ENCODE data around the gene FAM53A. TPM values are rescaled to one million over a fixed set of nuclear protein-coding genes. Genes with fewer than 3 reads are reported as not detected.
"Not testable (repeated sequence)": the region's sequence is repeated elsewhere in the genome, so short reads cannot be mapped to it uniquely, and the experiment has no call there.

The FAM53A gene
- total RNA-seq, 1 experiment from 2014 or later = 0.51 TPM

GRCh38 chr4:1711055-1711570 is 27.0 kb upstream of the FAM53A start:
- peak overlapping the region; percentile 95; the same call in 1 of the 2 replicates for H3K27ac ChIP-seq
- H3K4me3 ChIP-seq = peak overlapping the region; percentile 66
- peaks cover 9% of the 10 kb centered on the region; the same call in 1 of the 2 replicates for H3K4me1 ChIP-seq
- DNase-seq = peak in 1 of 2 experiments; percentile 27
- no peaks in the 10 kb centered on the region for H3K9me3 ChIP-seq (replicated peaks)
- no peaks in the 10 kb centered on the region for H3K27me3 ChIP-seq
- H3K36me3 ChIP-seq = peaks cover 30% of the 10 kb centered on the region

GRCh38 chr4:1708581-1708980 is 24.5 kb upstream of the FAM53A start:
- Histone ChIP-seq H3K27me3 (no peaks in the 10 kb centered on the region; the same call in 1 of the 2 replicates), H3K4me3 (no peak overlapping the region), H3K36me3 (peaks cover 55% of the 10 kb centered on the region), H3K9me3 (replicated peaks) (no peaks in the 10 kb centered on the region), H3K4me1 (peaks cover 9% of the 10 kb centered on the region; the same call in 1 of the 2 replicates), H3K27ac (no peak overlapping the region)
- DNase-seq = no peak

- no peak for DNase-seq
- no peaks in the 10 kb centered on the region; the same call in 1 of the 2 replicates for H3K27me3 ChIP-seq
- peaks cover 9% of the 10 kb centered on the region; the same call in 1 of the 2 replicates for H3K4me1 ChIP-seq
- H3K36me3 ChIP-seq = peaks cover 76% of the 10 kb centered on the region
- no peak overlapping the region for H3K4me3 ChIP-seq
- no peak overlapping the region for H3K27ac ChIP-seq
- no peaks in the 10 kb centered on the region for H3K9me3 ChIP-seq (replicated peaks)
These were observed 22.2 kb upstream of the FAM53A start for GRCh38 chr4:1706358-1706757.

GRCh38 chr4:1705732-1706131 is 21.6 kb upstream of the FAM53A start:
- Histone ChIP-seq H3K9me3 (replicated peaks) (no peaks in the 10 kb centered on the region), H3K27me3 (no peaks in the 10 kb centered on the region; the same call in 1 of the 2 replicates), H3K4me3 (no peak overlapping the region), H3K4me1 (peaks cover 9% of the 10 kb centered on the region; the same call in 1 of the 2 replicates), H3K36me3 (peaks cover 80% of the 10 kb centered on the region), H3K27ac (no peak overlapping the region)
- DNase-seq = no peak

- no peak overlapping the region for H3K4me3 ChIP-seq
- H3K36me3 ChIP-seq = peaks cover 89% of the 10 kb centered on the region
- no peak overlapping the region for H3K27ac ChIP-seq
- H3K4me1 ChIP-seq = no peaks in the 10 kb centered on the region; the same call in 1 of the 2 replicates
- DNase-seq = no peak
- no peaks in the 10 kb centered on the region; the same call in 1 of the 2 replicates for H3K27me3 ChIP-seq
- H3K9me3 ChIP-seq (replicated peaks) = no peaks in the 10 kb centered on the region
These were observed 19.8 kb upstream of the FAM53A start for GRCh38 chr4:1703867-1704266.

GRCh38 chr4:1701671-1702070 is 17.6 kb upstream of the FAM53A start:
- H3K27ac ChIP-seq; H3K4me1 ChIP-seq; H3K9me3 ChIP-seq (replicated peaks); H3K4me3 ChIP-seq; DNase-seq; H3K27me3 ChIP-seq: not testable (repeated sequence)
- peaks cover 91% of the 10 kb centered on the region for H3K36me3 ChIP-seq

- Histone ChIP-seq H3K27ac (peak overlapping the region; percentile 92), H3K9me3 (replicated peaks) (no peaks in the 10 kb centered on the region), H3K4me1 (peaks cover 28% of the 10 kb centered on the region), H3K4me3 (no peak overlapping the region), H3K27me3 (no peaks in the 10 kb centered on the region), H3K36me3 (peaks cover 82% of the 10 kb centered on the region)
- DNase-seq = peak; percentile 97 to 98
These were observed 11.8 kb upstream of the FAM53A start for GRCh38 chr4:1695913-1696312.

GRCh38 chr4:1693131-1693896 is 9.2 kb upstream of the FAM53A start:
- H3K27me3 ChIP-seq = no peaks in the 10 kb centered on the region
- no peak overlapping the region for H3K4me3 ChIP-seq
- peak; percentile 57 to 82 for DNase-seq
- peaks cover 28% of the 10 kb centered on the region for H3K4me1 ChIP-seq
- no peaks in the 10 kb centered on the region for H3K9me3 ChIP-seq (replicated peaks)
- no peak overlapping the region for H3K27ac ChIP-seq
- H3K36me3 ChIP-seq = peaks cover 64% of the 10 kb centered on the region

- Histone ChIP-seq H3K36me3 (peaks cover 53% of the 10 kb centered on the region), H3K27me3 (no peaks in the 10 kb centered on the region), H3K9me3 (replicated peaks) (no peaks in the 10 kb centered on the region), H3K4me3 (no peak overlapping the region), H3K27ac (no peak overlapping the region), H3K4me1 (peaks cover 22% of the 10 kb centered on the region)
- no peak for DNase-seq
These were observed 7.7 kb upstream of the FAM53A start for GRCh38 chr4:1691737-1692373.

- no peaks in the 10 kb centered on the region for H3K9me3 ChIP-seq (replicated peaks)
- no peak overlapping the region for H3K27ac ChIP-seq
- no peaks in the 10 kb centered on the region for H3K27me3 ChIP-seq
- H3K36me3 ChIP-seq = peaks cover 53% of the 10 kb centered on the region
- no peak for DNase-seq
- H3K4me1 ChIP-seq = peaks cover 16% of the 10 kb centered on the region
- H3K4me3 ChIP-seq = no peak overlapping the region
These were observed 6.6 kb upstream of the FAM53A start for GRCh38 chr4:1690698-1691097.

- DNase-seq = no peak
- H3K9me3 ChIP-seq (replicated peaks) = no peaks in the 10 kb centered on the region
- H3K36me3 ChIP-seq = peaks cover 13% of the 10 kb centered on the region
These were observed 2.4 kb upstream of the FAM53A start for GRCh38 chr4:1686440-1687036.

GRCh38 chr4:1685235-1686150 is 1.4 kb upstream of the FAM53A start:
- peak in 1 of 2 experiments; percentile 41 for DNase-seq
- Histone ChIP-seq H3K4me3 (no peak overlapping the region), H3K27me3 (no peaks in the 10 kb centered on the region; the same call in 1 of the 2 replicates), H3K36me3 (peaks cover 3% of the 10 kb centered on the region), H3K9me3 (replicated peaks) (no peaks in the 10 kb centered on the region), H3K27ac (no peak overlapping the region), H3K4me1 (0 out of 2 replicates have a peak, but pooled peaks cover 6% of the 10 kb centered on the region)

More at GRCh38 chr4:1686440-1687036, 2.4 kb upstream of the FAM53A start:
- no peak overlapping the region for H3K4me3 ChIP-seq
- H3K27ac ChIP-seq = no peak overlapping the region
- H3K4me1 ChIP-seq = 0 out of 2 replicates have a peak, but pooled peaks cover 6% of the 10 kb centered on the region
- H3K27me3 ChIP-seq = no peaks in the 10 kb centered on the region; the same call in 1 of the 2 replicates

- H3K4me3 ChIP-seq = no peak overlapping the region
- no peak for DNase-seq
- H3K27ac ChIP-seq = no peak overlapping the region
- no peaks in the 10 kb centered on the region for H3K36me3 ChIP-seq
- 0 out of 2 replicates have a peak, but pooled peaks cover 6% of the 10 kb centered on the region for H3K4me1 ChIP-seq
- H3K9me3 ChIP-seq (replicated peaks) = no peaks in the 10 kb centered on the region
- H3K27me3 ChIP-seq = no peaks in the 10 kb centered on the region; the same call in 1 of the 2 replicates
These were observed 557 bp upstream of the FAM53A start for GRCh38 chr4:1684506-1685234.

All from SJCRH30 (cell line).